Astrocyte of the cerebellum (primary cell): Measurements from ENCODE around the gene BMX.

Experiments
- DNase-seq: peaks from one replicate; pipeline ENCODE4 v3.0.0-alpha.2; 2011; ENCODE audit warnings: low read depth
- H3K4me3 ChIP-seq: 2 replicates; pipeline ENCODE4 v1.5.1; 2011; ENCODE audit warnings: mild to moderate bottlenecking, low read depth, low read length, moderate library complexity
- CTCF ChIP-seq: IDR thresholded peaks from 2 replicates; pipeline ENCODE4 v1.5.1; 2012; ENCODE audit warnings: low read length, low read depth, moderate library complexity, mild to moderate bottlenecking; ENCODE audit errors: missing control alignments
- in situ Hi-C: cut with HindIII; loops from 2 replicates; pipeline ENCODE4 v1.10.0; 2017; ENCODE audit warnings: low sequenced_read_pairs

BMX gene

GRCh38 chrX:15574017-15574416, 73.4 kb downstream of the BMX start:
- DNase-seq, result no peak
- no peak overlapping the region for H3K4me3 ChIP-seq
- no peak for TF ChIP-seq CTCF
- in situ Hi-C loops, result no loop called here

DNA sequence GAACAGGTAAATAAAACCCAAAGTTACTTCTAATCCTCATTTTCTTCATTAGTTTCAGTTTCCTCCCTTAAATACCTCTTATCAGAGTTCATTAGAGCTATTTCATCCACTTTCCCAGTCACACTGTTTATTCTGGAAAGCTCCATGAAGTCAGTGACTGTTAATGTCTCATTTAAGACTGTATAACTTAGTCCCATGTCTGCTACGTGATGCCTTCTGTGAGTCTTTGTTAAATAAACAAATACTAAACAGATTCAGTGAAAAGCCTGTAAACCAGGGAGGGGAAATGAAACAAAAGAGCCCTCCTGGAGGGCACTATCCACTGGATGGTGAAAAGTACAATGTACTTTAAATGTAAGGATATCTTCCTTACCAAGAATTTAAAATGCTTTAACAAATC, 75.4 kb downstream of the BMX start:
- in situ Hi-C loops, result no loop called here
- DNase-seq, result no peak
- no peak overlapping the region for H3K4me3 ChIP-seq
- TF ChIP-seq CTCF, result no peak

- TF ChIP-seq CTCF, result no peak
- in situ Hi-C loops, result no loop called here
- DNase-seq, result no peak
- no peak overlapping the region for H3K4me3 ChIP-seq
Observed at GRCh38 chrX:15579778-15580747, 79.5 kb downstream of the BMX start.

GRCh38 chrX:15594371-15594770, 93.8 kb downstream of the BMX start:
- no peak for DNase-seq
- no peak overlapping the region for H3K4me3 ChIP-seq
- TF ChIP-seq CTCF, result no peak
- in situ Hi-C loops, result no loop called here

DNA sequence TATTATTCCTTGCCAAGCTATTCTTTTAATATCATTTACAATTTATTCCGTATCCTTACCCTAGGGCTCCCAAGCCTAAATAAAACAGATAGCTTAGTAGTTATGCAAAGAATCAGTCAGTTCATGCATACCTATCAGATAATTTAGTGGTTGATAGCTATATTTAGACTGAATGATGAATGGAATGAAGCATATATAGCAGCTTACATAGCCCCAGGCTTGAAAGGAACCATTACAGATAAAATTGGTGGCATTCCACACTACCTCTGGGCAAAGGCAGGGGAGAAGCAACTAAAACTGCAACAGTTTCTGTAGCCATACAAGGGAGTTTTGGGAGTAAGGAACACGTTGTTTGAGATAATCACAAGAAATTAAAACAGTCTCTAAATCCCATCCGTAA, 97.4 kb downstream of the BMX start:
- DNase-seq, result no peak
- in situ Hi-C loops, result no loop called here
- no peak overlapping the region for H3K4me3 ChIP-seq
- TF ChIP-seq CTCF, result no peak

GRCh38 chrX:15599461-15599860, 98.9 kb downstream of the BMX start:
- in situ Hi-C loops, result no loop called here
- H3K4me3 ChIP-seq, result no peak overlapping the region
- no peak for TF ChIP-seq CTCF
- no peak for DNase-seq
